H1 (cell line): ENCODE measurements around the gene PRDM2. TPM values are rescaled to one million over a fixed set of nuclear protein-coding genes. Genes with fewer than 3 reads are reported as not detected.

Source experiments
- JUN ChIP-seq: IDR thresholded peaks from 2 replicates; pipeline ENCODE4 v1.6.1; 2011; ENCODE audit warnings: low read depth, mild to moderate bottlenecking, improper control_type of control experiment, low read length
- RFX5 ChIP-seq: IDR thresholded peaks from 2 replicates; pipeline ENCODE4 v1.6.1; 2011; ENCODE audit warnings: low read depth, low read length, improper control_type of control experiment, borderline replicate concordance
- SAP30 ChIP-seq: fragments of 300-600 bp; sonication (generic); IDR thresholded peaks from 2 replicates; pipeline ENCODE4 v1.7.1; 2012; ENCODE audit warnings: low read length, moderate library complexity, mild to moderate bottlenecking, inconsistent platforms; ENCODE audit not compliant: insufficient read depth, insufficient replicate concordance
- YY1 ChIP-seq: IDR thresholded peaks from 2 replicates; pipeline ENCODE4 v1.6.1; 2011; ENCODE audit warnings: low read depth, mild to moderate bottlenecking, low read length
- polyA plus RNA-seq, 7 experiments: library from polyadenylated mRNA; depleted of rRNA in 3 of 7; stranded (reverse) in 5 of 7; unstranded in 2 of 7; fragments of >200 nt in 5 of 7; fragments of 200-250 nt in 2 of 7; gene quantifications; 1 replicate in 5 of 7; 2 replicates in 1 of 7; 4 replicates in 1 of 7; pipeline versions ENCODE4 v1.2.1 to v1.2.3, GENCODE V29; 2011 to 2013; ENCODE audit warnings: missing spikeins in 2 of 7, mixed read lengths in 2 of 7
- total RNA-seq: library from RNA; stranded (reverse); fragmentation: NEBNext Ultra II Directional; extraction: Animal tissue kit (Norgen Biotek cat#: 25700); gene quantifications from 2 replicates; pipeline ENCODE4 v1.2.1, GENCODE V29; 2021
- TF ChIP-seq, protein P1 (sequence below): fragments of 300-600 bp; sonication (generic); IDR thresholded peaks from 2 replicates; pipeline ENCODE4 v1.7.1; 2012; ENCODE audit warnings: low read length, moderate library complexity, mild to moderate bottlenecking, inconsistent platforms; ENCODE audit not compliant: insufficient replicate concordance

Gene PRDM2
- total and polyA plus RNA-seq, 2 of the 8 experiments (the other 6 are each of a cell fraction or from before 2014, with no cell fraction given), result 5.8 to 21.2 TPM

DNA sequence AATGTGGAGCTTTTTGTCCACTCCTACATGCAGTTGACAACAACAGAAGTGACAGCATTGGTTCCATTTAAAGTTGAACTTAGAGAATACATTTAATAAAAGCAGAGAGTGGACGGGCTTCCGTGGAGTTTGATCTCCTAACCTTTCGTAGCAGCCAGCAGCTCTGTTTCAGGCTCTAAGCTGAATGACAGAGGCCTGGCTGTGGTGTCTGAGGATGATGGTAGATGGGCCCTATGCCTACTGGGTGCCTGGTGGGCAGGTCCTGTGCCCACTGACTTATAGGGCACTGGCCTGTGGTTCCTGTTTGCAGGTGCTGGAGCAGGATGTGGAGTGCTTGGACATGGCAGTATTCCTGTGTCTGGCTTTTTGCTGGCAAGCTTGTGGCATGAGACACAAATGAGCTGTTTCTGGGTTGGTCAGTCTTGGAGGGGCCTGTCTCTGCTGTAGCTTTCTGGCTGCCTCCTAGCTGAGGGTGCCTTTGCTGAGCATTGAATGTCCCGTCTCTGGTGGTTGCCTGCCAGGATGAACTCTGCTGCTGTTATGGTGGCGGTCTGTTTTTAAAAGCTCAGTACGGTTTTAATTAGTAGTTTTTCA lies 54.6 kb downstream of the PRDM2 start (continued):
- TF ChIP-seq RFX5 (no peak), YY1 (no peak), SAP30 (no peak), JUN (no peak)
- TF ChIP-seq, protein P1, sequence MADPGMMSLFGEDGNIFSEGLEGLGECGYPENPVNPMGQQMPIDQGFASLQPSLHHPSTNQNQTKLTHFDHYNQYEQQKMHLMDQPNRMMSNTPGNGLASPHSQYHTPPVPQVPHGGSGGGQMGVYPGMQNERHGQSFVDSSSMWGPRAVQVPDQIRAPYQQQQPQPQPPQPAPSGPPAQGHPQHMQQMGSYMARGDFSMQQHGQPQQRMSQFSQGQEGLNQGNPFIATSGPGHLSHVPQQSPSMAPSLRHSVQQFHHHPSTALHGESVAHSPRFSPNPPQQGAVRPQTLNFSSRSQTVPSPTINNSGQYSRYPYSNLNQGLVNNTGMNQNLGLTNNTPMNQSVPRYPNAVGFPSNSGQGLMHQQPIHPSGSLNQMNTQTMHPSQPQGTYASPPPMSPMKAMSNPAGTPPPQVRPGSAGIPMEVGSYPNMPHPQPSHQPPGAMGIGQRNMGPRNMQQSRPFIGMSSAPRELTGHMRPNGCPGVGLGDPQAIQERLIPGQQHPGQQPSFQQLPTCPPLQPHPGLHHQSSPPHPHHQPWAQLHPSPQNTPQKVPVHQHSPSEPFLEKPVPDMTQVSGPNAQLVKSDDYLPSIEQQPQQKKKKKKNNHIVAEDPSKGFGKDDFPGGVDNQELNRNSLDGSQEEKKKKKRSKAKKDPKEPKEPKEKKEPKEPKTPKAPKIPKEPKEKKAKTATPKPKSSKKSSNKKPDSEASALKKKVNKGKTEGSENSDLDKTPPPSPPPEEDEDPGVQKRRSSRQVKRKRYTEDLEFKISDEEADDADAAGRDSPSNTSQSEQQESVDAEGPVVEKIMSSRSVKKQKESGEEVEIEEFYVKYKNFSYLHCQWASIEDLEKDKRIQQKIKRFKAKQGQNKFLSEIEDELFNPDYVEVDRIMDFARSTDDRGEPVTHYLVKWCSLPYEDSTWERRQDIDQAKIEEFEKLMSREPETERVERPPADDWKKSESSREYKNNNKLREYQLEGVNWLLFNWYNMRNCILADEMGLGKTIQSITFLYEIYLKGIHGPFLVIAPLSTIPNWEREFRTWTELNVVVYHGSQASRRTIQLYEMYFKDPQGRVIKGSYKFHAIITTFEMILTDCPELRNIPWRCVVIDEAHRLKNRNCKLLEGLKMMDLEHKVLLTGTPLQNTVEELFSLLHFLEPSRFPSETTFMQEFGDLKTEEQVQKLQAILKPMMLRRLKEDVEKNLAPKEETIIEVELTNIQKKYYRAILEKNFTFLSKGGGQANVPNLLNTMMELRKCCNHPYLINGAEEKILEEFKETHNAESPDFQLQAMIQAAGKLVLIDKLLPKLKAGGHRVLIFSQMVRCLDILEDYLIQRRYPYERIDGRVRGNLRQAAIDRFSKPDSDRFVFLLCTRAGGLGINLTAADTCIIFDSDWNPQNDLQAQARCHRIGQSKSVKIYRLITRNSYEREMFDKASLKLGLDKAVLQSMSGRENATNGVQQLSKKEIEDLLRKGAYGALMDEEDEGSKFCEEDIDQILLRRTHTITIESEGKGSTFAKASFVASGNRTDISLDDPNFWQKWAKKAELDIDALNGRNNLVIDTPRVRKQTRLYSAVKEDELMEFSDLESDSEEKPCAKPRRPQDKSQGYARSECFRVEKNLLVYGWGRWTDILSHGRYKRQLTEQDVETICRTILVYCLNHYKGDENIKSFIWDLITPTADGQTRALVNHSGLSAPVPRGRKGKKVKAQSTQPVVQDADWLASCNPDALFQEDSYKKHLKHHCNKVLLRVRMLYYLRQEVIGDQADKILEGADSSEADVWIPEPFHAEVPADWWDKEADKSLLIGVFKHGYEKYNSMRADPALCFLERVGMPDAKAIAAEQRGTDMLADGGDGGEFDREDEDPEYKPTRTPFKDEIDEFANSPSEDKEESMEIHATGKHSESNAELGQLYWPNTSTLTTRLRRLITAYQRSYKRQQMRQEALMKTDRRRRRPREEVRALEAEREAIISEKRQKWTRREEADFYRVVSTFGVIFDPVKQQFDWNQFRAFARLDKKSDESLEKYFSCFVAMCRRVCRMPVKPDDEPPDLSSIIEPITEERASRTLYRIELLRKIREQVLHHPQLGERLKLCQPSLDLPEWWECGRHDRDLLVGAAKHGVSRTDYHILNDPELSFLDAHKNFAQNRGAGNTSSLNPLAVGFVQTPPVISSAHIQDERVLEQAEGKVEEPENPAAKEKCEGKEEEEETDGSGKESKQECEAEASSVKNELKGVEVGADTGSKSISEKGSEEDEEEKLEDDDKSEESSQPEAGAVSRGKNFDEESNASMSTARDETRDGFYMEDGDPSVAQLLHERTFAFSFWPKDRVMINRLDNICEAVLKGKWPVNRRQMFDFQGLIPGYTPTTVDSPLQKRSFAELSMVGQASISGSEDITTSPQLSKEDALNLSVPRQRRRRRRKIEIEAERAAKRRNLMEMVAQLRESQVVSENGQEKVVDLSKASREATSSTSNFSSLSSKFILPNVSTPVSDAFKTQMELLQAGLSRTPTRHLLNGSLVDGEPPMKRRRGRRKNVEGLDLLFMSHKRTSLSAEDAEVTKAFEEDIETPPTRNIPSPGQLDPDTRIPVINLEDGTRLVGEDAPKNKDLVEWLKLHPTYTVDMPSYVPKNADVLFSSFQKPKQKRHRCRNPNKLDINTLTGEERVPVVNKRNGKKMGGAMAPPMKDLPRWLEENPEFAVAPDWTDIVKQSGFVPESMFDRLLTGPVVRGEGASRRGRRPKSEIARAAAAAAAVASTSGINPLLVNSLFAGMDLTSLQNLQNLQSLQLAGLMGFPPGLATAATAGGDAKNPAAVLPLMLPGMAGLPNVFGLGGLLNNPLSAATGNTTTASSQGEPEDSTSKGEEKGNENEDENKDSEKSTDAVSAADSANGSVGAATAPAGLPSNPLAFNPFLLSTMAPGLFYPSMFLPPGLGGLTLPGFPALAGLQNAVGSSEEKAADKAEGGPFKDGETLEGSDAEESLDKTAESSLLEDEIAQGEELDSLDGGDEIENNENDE, result no peak
